ENCODE measurements around the gene DNAL1. TPM values are rescaled to one million over a fixed set of nuclear protein-coding genes. Genes with fewer than 3 reads are reported as not detected.

DNAL1 gene
- total and polyA plus RNA-seq, 2 of the 13 experiments (the other 11 are each of a cell fraction or from before 2014, with no cell fraction given), result 1.4 to 13.3 TPM

GRCh38 chr14:73644531-73645247, at the start of gene DNAL1 (continued):
- TF ChIP-seq BRCA1 (CRISPR knock-in tag; IDR thresholded peaks at IDR 0.05) (no peak), ZFP36L1 (CRISPR knock-in tag; IDR thresholded peaks at IDR 0.05) (no peak), ZFAT (CRISPR knock-in tag; conservative IDR thresholded peaks at IDR 0.05) (no peak), NR2F1 (CRISPR knock-in tag; IDR thresholded peaks at IDR 0.05) (no peak), KDM2A (CRISPR knock-in tag; IDR thresholded peaks at IDR 0.05; ENCODE audit: borderline replicate concordance, low read depth) (peak; percentile 54; the same call in 1 of the 2 replicates), FOXK2 (IDR thresholded peaks at IDR 0.05) (no peak), HNRNPK (IDR thresholded peaks at IDR 0.05; ENCODE audit: low read depth, low read length, poor library complexity, severe bottlenecking) (no peak), ZNF235 (CRISPR knock-in tag; IDR thresholded peaks at IDR 0.05; ENCODE audit: borderline replicate concordance) (no peak), ZNF749 (CRISPR knock-in tag; IDR thresholded peaks at IDR 0.05; ENCODE audit: borderline replicate concordance) (no peak), ZNF746 (CRISPR knock-in tag; IDR thresholded peaks at IDR 0.05) (no peak), DMTF1 (CRISPR knock-in tag; IDR thresholded peaks at IDR 0.05) (no peak), KLF16 (CRISPR knock-in tag; IDR thresholded peaks at IDR 0.05) (peak in 1 of 2 experiments; percentile 71; a peak in 1 of 4 replicates), HNRNPUL1 (IDR thresholded peaks at IDR 0.05; ENCODE audit: low read depth, low read length) (no peak), RFXAP (CRISPR knock-in tag; IDR thresholded peaks at IDR 0.05; ENCODE audit: borderline replicate concordance) (0 out of 2 replicates have a peak, but pooled peaks have one; percentile 56), TEF (CRISPR knock-in tag; IDR thresholded peaks at IDR 0.05) (no peak), ZNF609 (CRISPR knock-in tag; IDR thresholded peaks at IDR 0.05; ENCODE audit: borderline replicate concordance) (no peak; the same call in 1 of the 2 replicates), ATF7-NPFF (CRISPR knock-in tag; IDR thresholded peaks at IDR 0.05; ENCODE audit: low read depth) (peak; percentile 37; the same call in 1 of the 2 replicates), NFIB (CRISPR knock-in tag; IDR thresholded peaks at IDR 0.05; ENCODE audit: borderline replicate concordance) (no peak), PAWR (CRISPR knock-in tag; IDR thresholded peaks at IDR 0.05; ENCODE audit: borderline replicate concordance) (no peak)

Measured in HepG2 (cell line).